ENCODE data around the gene MYO5B. TPM values are rescaled to one million over a fixed set of nuclear protein-coding genes. Genes with fewer than 3 reads are reported as not detected.

Gene MYO5B
- total and polyA plus RNA-seq, 9 donors: 0.83 to 3.3 (median 1.3) TPM

DNA sequence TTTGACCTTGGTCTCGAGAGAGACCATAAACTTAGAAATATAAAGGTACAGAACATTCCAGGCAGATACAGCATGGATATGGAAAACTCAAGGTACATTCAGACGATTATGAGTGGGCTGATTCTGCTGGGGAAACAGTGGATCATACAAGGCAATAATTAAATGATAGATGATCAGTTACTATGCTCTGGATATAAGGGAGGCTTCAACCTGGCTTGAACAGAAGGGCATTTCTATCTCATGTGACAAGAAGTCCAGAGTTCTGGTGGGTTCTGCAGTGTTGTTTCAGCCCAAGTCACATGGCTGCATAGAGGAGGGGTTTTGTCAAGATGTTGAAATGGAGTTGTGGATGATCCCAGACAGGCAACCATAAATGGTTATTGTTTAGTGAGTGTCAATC, 23.5 kb downstream of the MYO5B start:
- no peaks in the 10 kb centered on the region for H3K4me1 ChIP-seq (ENCODE audit: control insufficient read depth, insufficient read depth, low read length)
- peaks cover 3% of the 10 kb centered on the region for H3K27me3 ChIP-seq (ENCODE audit: control insufficient read depth, insufficient read depth, low read length)

DNA sequence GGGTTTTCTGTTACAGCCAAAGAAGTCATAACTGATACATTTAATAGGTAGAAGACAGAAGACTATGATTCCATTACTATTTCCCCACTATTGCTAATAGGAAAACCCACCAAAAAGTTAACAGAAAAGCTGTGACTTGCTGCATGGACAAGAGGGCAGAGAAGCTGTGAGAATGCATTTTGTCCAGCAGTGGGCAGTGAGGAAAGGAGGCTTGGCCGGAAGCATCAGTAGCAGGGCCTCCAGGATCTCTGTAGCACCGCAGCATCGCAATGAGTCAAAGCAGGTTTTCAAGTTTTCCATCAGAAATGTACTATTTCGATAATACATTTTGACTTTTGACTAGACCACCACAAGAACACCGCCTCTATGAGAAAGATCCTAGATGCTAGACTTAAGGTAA, 24.9 kb downstream of the MYO5B start:
- peaks cover 3% of the 10 kb centered on the region for H3K27me3 ChIP-seq (ENCODE audit: control insufficient read depth, insufficient read depth, low read length)
- no peak for DNase-seq
- H3K27ac ChIP-seq (ENCODE audit: low read length): no peak overlapping the region
- no peak overlapping the region for H3K4me3 ChIP-seq (ENCODE audit: low read length)
- H3K36me3 ChIP-seq (ENCODE audit: control insufficient read depth, insufficient read depth, low read length): no peaks in the 10 kb centered on the region
- 20% methylated on average over 1 of the region's 5 CpGs for WGBS (ENCODE audit: insufficient coverage)
- no peaks in the 10 kb centered on the region for H3K4me1 ChIP-seq (ENCODE audit: control insufficient read depth, insufficient read depth, low read length)
- H3K9me3 ChIP-seq (replicated peaks; ENCODE audit: control insufficient read depth, low read depth, low read length): no peaks in the 10 kb centered on the region

More for the DNA sequence above, 23.5 kb downstream of the MYO5B start:
- no peaks in the 10 kb centered on the region for H3K9me3 ChIP-seq (replicated peaks; ENCODE audit: control insufficient read depth, low read depth, low read length)
- H3K27ac ChIP-seq (ENCODE audit: low read length): no peak overlapping the region
- no peak for DNase-seq
- H3K4me3 ChIP-seq (ENCODE audit: low read length): no peak overlapping the region
- 63% methylated on average over 1 of the region's 2 CpGs for WGBS (ENCODE audit: insufficient coverage)
- no peaks in the 10 kb centered on the region for H3K36me3 ChIP-seq (ENCODE audit: control insufficient read depth, insufficient read depth, low read length)

DNA sequence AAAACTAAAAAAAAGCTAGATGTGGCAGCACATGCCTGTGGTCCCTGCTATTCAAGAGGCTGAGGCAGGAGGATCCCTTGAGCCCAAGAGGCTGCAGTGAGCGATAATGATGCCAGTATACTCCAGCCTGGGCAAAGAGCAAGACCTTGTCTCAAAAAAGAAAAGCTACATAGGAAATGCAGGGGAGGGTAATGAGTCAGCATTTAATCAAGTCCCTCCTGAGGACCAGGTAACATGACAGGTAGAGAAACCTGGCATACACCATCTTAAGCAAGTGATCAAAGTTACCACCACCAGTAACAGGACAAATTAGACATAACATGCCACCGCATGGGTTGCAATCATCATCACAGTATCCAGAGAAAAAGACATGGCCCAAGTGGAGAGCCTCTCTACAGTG, 25.8 kb downstream of the MYO5B start:
- Histone ChIP-seq H3K27ac (ENCODE audit: low read length) (no peak overlapping the region), H3K4me3 (ENCODE audit: low read length) (no peak overlapping the region), H3K36me3 (ENCODE audit: control insufficient read depth, insufficient read depth, low read length) (no peaks in the 10 kb centered on the region), H3K4me1 (ENCODE audit: control insufficient read depth, insufficient read depth, low read length) (no peaks in the 10 kb centered on the region), H3K9me3 (replicated peaks; ENCODE audit: control insufficient read depth, low read depth, low read length) (no peaks in the 10 kb centered on the region), H3K27me3 (ENCODE audit: control insufficient read depth, insufficient read depth, low read length) (no peaks in the 10 kb centered on the region)
- 90% methylated on average over 1 of the region's 2 CpGs for WGBS (ENCODE audit: insufficient coverage)
- DNase-seq: no peak

DNA sequence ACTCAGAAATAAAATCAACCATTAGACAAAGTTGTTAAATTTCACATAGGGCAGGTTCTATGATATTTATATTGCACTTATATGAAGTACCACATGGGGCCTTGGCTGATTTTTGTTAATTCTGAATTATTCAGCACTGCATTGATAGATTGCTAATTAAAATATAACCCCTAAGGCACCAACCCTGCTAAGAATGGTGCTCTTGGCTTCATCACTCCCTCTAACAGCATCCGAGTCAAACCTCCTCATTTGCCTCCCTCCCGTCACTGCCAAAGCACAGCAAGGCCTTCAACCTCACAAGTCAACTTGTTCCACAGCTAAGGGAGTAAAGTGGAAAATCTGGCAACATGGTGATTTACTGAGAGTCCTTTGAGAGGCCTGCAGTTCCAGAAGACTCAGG, 27.0 kb downstream of the MYO5B start:
- no CpG with 5 or more reads among the region's 2 CpGs for WGBS (ENCODE audit: insufficient coverage)
- peaks cover 4% of the 10 kb centered on the region for H3K27me3 ChIP-seq (ENCODE audit: control insufficient read depth, insufficient read depth, low read length)
- no peaks in the 10 kb centered on the region for H3K4me1 ChIP-seq (ENCODE audit: control insufficient read depth, insufficient read depth, low read length)

DNA sequence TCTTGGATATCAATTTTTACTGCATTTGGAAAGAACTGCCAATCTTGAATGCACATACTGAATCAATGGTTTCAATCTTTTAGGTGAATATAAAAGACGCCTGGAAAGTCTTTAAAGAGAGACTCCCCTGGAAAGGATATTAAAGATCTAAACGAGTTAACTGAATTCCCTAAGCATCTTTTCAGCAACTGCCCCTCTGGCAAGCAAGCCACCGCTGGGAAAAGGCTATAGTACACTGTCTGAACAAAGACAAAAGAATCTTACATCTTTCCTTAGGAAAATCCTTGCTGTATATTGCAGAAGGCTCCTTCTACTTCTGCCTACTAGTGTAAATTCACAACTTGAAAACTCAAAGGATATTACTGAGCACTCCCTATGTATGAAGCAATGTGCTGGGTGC, 28.0 kb downstream of the MYO5B start:
- no peak for DNase-seq
- Histone ChIP-seq H3K27me3 (ENCODE audit: control insufficient read depth, insufficient read depth, low read length) (peaks cover 8% of the 10 kb centered on the region), H3K4me1 (ENCODE audit: control insufficient read depth, insufficient read depth, low read length) (no peaks in the 10 kb centered on the region), H3K4me3 (ENCODE audit: low read length) (no peak overlapping the region), H3K36me3 (ENCODE audit: control insufficient read depth, insufficient read depth, low read length) (no peaks in the 10 kb centered on the region), H3K27ac (ENCODE audit: low read length) (no peak overlapping the region), H3K9me3 (replicated peaks; ENCODE audit: control insufficient read depth, low read depth, low read length) (no peaks in the 10 kb centered on the region)
- WGBS (ENCODE audit: insufficient coverage): no CpG with 5 or more reads among the region's 3 CpGs

More for the DNA sequence above, 27.0 kb downstream of the MYO5B start:
- no peaks in the 10 kb centered on the region for H3K36me3 ChIP-seq (ENCODE audit: control insufficient read depth, insufficient read depth, low read length)
- no peak overlapping the region for H3K4me3 ChIP-seq (ENCODE audit: low read length)
- H3K27ac ChIP-seq (ENCODE audit: low read length): no peak overlapping the region
- no peaks in the 10 kb centered on the region for H3K9me3 ChIP-seq (replicated peaks; ENCODE audit: control insufficient read depth, low read depth, low read length)
- DNase-seq: no peak

DNA sequence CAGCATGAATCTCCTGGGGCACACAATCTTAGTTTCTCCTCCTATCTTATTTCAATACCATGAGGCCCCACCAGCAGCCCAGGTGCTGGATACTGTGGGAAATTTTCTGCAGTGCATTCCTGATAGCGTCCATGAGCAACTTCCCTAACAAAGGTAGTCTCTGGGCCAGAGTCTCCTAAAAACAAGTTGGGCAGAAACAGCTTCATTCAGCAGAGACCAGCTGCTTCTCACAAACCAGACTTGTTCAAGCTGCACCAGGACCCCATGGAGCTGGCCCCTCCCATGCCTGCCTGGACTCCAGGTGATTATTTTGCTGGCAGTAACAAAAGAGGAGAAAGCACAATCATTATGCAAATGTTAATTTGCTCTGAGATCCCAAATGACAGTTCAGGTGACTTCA, 31.4 kb downstream of the MYO5B start:
- no peak for DNase-seq
- 20% methylated on average over 1 of the region's 1 CpG for WGBS (ENCODE audit: insufficient coverage)
- Histone ChIP-seq H3K27me3 (ENCODE audit: control insufficient read depth, insufficient read depth, low read length) (peaks cover 8% of the 10 kb centered on the region), H3K4me3 (ENCODE audit: low read length) (no peak overlapping the region), H3K9me3 (replicated peaks; ENCODE audit: control insufficient read depth, low read depth, low read length) (no peaks in the 10 kb centered on the region), H3K4me1 (ENCODE audit: control insufficient read depth, insufficient read depth, low read length) (no peaks in the 10 kb centered on the region), H3K27ac (ENCODE audit: low read length) (no peak overlapping the region), H3K36me3 (ENCODE audit: control insufficient read depth, insufficient read depth, low read length) (no peaks in the 10 kb centered on the region)

GRCh38 chr18:50162486-50163304, 32.3 kb downstream of the MYO5B start:
- H3K4me3 ChIP-seq (ENCODE audit: low read length): no peak overlapping the region
- peaks cover 8% of the 10 kb centered on the region for H3K27me3 ChIP-seq (ENCODE audit: control insufficient read depth, insufficient read depth, low read length)
- no peaks in the 10 kb centered on the region for H3K9me3 ChIP-seq (replicated peaks; ENCODE audit: control insufficient read depth, low read depth, low read length)
- no peaks in the 10 kb centered on the region for H3K4me1 ChIP-seq (ENCODE audit: control insufficient read depth, insufficient read depth, low read length)
- DNase-seq: no peak
- H3K27ac ChIP-seq (ENCODE audit: low read length): no peak overlapping the region
- no peaks in the 10 kb centered on the region for H3K36me3 ChIP-seq (ENCODE audit: control insufficient read depth, insufficient read depth, low read length)
- WGBS (ENCODE audit: insufficient coverage): 55% methylated on average over 5 of the region's 9 CpGs

GRCh38 chr18:50161597-50162205, 33.2 kb downstream of the MYO5B start:
- Histone ChIP-seq H3K27me3 (ENCODE audit: control insufficient read depth, insufficient read depth, low read length) (peaks cover 8% of the 10 kb centered on the region), H3K36me3 (ENCODE audit: control insufficient read depth, insufficient read depth, low read length) (no peaks in the 10 kb centered on the region), H3K9me3 (replicated peaks; ENCODE audit: control insufficient read depth, low read depth, low read length) (no peaks in the 10 kb centered on the region), H3K4me3 (ENCODE audit: low read length) (no peak overlapping the region), H3K4me1 (ENCODE audit: control insufficient read depth, insufficient read depth, low read length) (no peaks in the 10 kb centered on the region), H3K27ac (ENCODE audit: low read length) (no peak overlapping the region)
- DNase-seq: peak; percentile 16
- 72% methylated on average over 2 of the region's 4 CpGs for WGBS (ENCODE audit: insufficient coverage)

GRCh38 chr18:50159654-50160046, 35.3 kb downstream of the MYO5B start:
- no peak for DNase-seq
- WGBS (ENCODE audit: insufficient coverage): 85% methylated on average over 9 of the region's 10 CpGs
- Histone ChIP-seq H3K9me3 (replicated peaks; ENCODE audit: control insufficient read depth, low read depth, low read length) (no peaks in the 10 kb centered on the region), H3K27ac (ENCODE audit: low read length) (no peak overlapping the region), H3K4me3 (ENCODE audit: low read length) (no peak overlapping the region), H3K36me3 (ENCODE audit: control insufficient read depth, insufficient read depth, low read length) (no peaks in the 10 kb centered on the region), H3K27me3 (ENCODE audit: control insufficient read depth, insufficient read depth, low read length) (peaks cover 8% of the 10 kb centered on the region), H3K4me1 (ENCODE audit: control insufficient read depth, insufficient read depth, low read length) (no peaks in the 10 kb centered on the region)

GRCh38 chr18:50158866-50159653, 35.9 kb downstream of the MYO5B start:
- Histone ChIP-seq H3K27ac (ENCODE audit: low read length) (no peak overlapping the region), H3K9me3 (replicated peaks; ENCODE audit: control insufficient read depth, low read depth, low read length) (no peaks in the 10 kb centered on the region), H3K27me3 (ENCODE audit: control insufficient read depth, insufficient read depth, low read length) (peaks cover 8% of the 10 kb centered on the region), H3K4me3 (ENCODE audit: low read length) (no peak overlapping the region), H3K36me3 (ENCODE audit: control insufficient read depth, insufficient read depth, low read length) (no peaks in the 10 kb centered on the region), H3K4me1 (ENCODE audit: control insufficient read depth, insufficient read depth, low read length) (no peaks in the 10 kb centered on the region)
- no peak for DNase-seq
- WGBS (ENCODE audit: insufficient coverage): 71% methylated on average over 9 of the region's 9 CpGs

Data from muscle of leg (tissue), 11 donors.